Stomach (tissue), 9 donors: ENCODE results near the gene ZBTB22. TPM values are rescaled to one million over a fixed set of nuclear protein-coding genes. Genes with fewer than 3 reads are reported as not detected.

Experiments
- DNase-seq, 2 donors: peaks; one replicate each; pipeline versions ENCODE4 v3.0.0 to v3.0.0-alpha.2; 2013 to 2019
- H3K27ac ChIP-seq, 5 donors: fragments of 200-600 bp in 4 of 5; sonication (generic) in 4 of 5; one replicate each; pipeline ENCODE4 v1.5.1; 2013 to 2019; ENCODE audit warnings: mild to moderate bottlenecking in 1 of 5, moderate library complexity in 1 of 5
- H3K27me3 ChIP-seq, 3 donors: fragments of 200-600 bp; sonication (generic); one replicate each; pipeline ENCODE4 v1.5.1; 2017 to 2019; ENCODE audit warnings: mixed run types in 1 of 3
- H3K36me3 ChIP-seq, 4 donors: fragments of 200-600 bp; sonication (generic); 1 replicate in 3 of 4; 2 replicates in 1 of 4; pipeline ENCODE4 v1.5.1; 2016 to 2019
- H3K4me1 ChIP-seq, 4 donors: fragments of 200-600 bp; sonication (generic); one replicate each; pipeline ENCODE4 v1.5.1; 2016 to 2019
- H3K4me3 ChIP-seq, 4 donors: fragments of 200-600 bp; sonication (generic) in 3 of 4; one replicate each; pipeline ENCODE4 v1.5.1; 2016 to 2019; ENCODE audit warnings: mild to moderate bottlenecking in 1 of 4
- H3K9me3 ChIP-seq, 4 donors: fragments of 200-600 bp; sonication (generic); one replicate each; pipeline ENCODE4 v1.5.1; 2016 to 2019
- EP300 ChIP-seq: sonication (generic); formaldehyde crosslinking; IDR thresholded peaks from one replicate; pipeline ENCODE4 v1.6.1; 2017; ENCODE audit warnings: antibody characterized with exemption
- POLR2A ChIP-seq, 4 donors: fragments of 450-650 bp; IDR thresholded peaks; one replicate each; pipeline ENCODE4 v1.6.1; 2016; ENCODE audit warnings: antibody characterized with exemption in 4 of 4, control low read depth in 2 of 4, mild to moderate bottlenecking in 1 of 4, moderate library complexity in 1 of 4
- POLR2AphosphoS5 ChIP-seq, 3 donors: sonication (generic); formaldehyde crosslinking; IDR thresholded peaks; one replicate each; pipeline ENCODE4 v1.6.1; 2016; ENCODE audit warnings: antibody characterized with exemption in 3 of 3
- WGBS, 5 donors: extraction: QIAGEN DNeasy Blood & Tissue Kit in 3 of 5; methylation state at CpG; one replicate each; pipeline versions ENCODE4 v1.1.5 to v1.1.7; 2013 to 2018; 5-methylcytosine and 5-hydroxymethylcytosine counted together
- intact Hi-C: fragments of 100-400 bp; cut with DNase I; formaldehyde crosslinking; loops from one replicate; pipeline ENCODE4 v1.15.1; 2023; ENCODE audit warnings: low total_unique reads
- polyA plus RNA-seq, 3 donors: library from polyadenylated mRNA; stranded (reverse); fragments of 200-250 nt; gene quantifications; one replicate each; pipeline ENCODE4 v1.2.3, GENCODE V29; 2013
- total RNA-seq, 5 donors: library from RNA; depleted of rRNA; stranded (reverse); fragments of >200 nt; gene quantifications; one replicate each; pipeline versions ENCODE4 v1.1.0 to v1.2.3, GENCODE V29; 2014 to 2016
- TF ChIP-seq, protein P1 (sequence below), 7 experiments: fragments of 450-650 bp in 4 of 7; fragments of 200-600 bp in 3 of 7; sonication (generic) in 3 of 7; IDR thresholded peaks; one replicate each; pipeline ENCODE4 v1.5.1; 2016 to 2019; ENCODE audit warnings: antibody characterized with exemption in 7 of 7, control low read depth in 2 of 7, mild to moderate bottlenecking in 1 of 7
- donor health status: healthy with polysubstance abuse.
- donor health status: Bipolar disorder and iron deficiency.
- donor health status: healthy.

ZBTB22 gene
- total and polyA plus RNA-seq, 8 donors, result 1.2 to 45.2 (median 11.1) TPM

DNA sequence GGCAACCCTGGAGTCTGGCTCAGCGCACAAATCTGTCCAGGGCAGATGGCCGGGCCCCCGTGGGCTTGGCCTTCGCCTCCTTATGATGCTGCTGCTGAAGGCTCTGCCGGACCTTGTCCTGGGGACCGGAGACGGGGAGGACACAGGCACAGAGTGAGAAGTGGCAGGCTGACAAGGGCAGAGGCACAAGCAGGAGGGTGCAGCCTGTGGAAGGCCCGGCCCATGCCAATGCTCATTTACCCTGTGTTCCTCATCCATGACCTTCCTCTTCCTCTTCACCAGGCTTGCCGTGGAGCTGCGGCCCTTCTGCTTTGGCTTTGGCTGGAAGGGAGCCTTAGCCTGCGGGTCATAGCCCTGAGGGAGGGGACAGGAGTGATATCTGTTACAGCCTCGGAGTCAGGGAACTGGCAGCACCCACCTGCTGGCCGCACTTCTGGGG, 38.3 kb downstream of the ZBTB22 start:
- no peaks in the 10 kb centered on the region for H3K27me3 ChIP-seq
- H3K9me3 ChIP-seq, result no peaks in the 10 kb centered on the region
- H3K36me3 ChIP-seq, result peaks cover 48 to 84% (median 83%) of the 10 kb centered on the region in 4 donors
- peak overlapping the region in 2 of 5 donors; percentile 91 to 97 for H3K27ac ChIP-seq
- TF ChIP-seq, protein P1, sequence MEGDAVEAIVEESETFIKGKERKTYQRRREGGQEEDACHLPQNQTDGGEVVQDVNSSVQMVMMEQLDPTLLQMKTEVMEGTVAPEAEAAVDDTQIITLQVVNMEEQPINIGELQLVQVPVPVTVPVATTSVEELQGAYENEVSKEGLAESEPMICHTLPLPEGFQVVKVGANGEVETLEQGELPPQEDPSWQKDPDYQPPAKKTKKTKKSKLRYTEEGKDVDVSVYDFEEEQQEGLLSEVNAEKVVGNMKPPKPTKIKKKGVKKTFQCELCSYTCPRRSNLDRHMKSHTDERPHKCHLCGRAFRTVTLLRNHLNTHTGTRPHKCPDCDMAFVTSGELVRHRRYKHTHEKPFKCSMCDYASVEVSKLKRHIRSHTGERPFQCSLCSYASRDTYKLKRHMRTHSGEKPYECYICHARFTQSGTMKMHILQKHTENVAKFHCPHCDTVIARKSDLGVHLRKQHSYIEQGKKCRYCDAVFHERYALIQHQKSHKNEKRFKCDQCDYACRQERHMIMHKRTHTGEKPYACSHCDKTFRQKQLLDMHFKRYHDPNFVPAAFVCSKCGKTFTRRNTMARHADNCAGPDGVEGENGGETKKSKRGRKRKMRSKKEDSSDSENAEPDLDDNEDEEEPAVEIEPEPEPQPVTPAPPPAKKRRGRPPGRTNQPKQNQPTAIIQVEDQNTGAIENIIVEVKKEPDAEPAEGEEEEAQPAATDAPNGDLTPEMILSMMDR (IDR thresholded peaks at IDR 0.05), result no peak
- no peak for TF ChIP-seq POLR2AphosphoS5 (IDR thresholded peaks at IDR 0.05)
- TF ChIP-seq EP300, result no peak
- no peak for TF ChIP-seq POLR2A (IDR thresholded peaks at IDR 0.05)
- intact Hi-C loops, result no loop called here
- peak in 1 of 2 donors; percentile 42 for DNase-seq
- peaks cover 38 to 61% (median 52%) of the 10 kb centered on the region in 4 donors for H3K4me1 ChIP-seq
- no peak overlapping the region for H3K4me3 ChIP-seq
- WGBS, 5 donors, result 56 to 80% (median 66%) methylated on average over 7 to 13 of the region's 13 CpGs

DNA sequence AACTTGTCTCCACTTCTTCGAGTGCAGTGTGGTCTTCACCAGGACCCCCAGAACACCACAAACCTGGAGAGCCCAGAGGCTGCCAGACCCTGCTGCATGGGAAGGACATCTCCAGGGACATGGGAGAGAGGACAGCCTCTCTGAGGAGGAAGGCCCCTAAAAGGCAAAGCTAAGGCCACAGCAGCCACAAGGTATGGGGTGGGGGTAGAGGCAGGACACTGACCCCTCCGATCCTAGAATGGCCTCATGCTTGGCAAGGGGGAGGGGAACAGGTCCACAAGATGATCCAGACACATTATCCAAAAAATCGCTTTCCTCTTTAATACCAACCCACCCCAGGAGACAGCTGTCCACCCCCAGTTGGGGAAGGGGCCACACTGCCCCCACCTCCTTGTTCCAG, 38.7 kb downstream of the ZBTB22 start:
- Histone ChIP-seq H3K36me3 (peaks cover 49 to 84% (median 83%) of the 10 kb centered on the region in 4 donors), H3K9me3 (no peaks in the 10 kb centered on the region), H3K27me3 (no peaks in the 10 kb centered on the region), H3K27ac (peak overlapping the region in 3 of 5 donors; percentile 91 to 97 (median 96)), H3K4me3 (peak overlapping the region in 2 of 4 donors; percentile 70 to 77), H3K4me1 (peaks cover 43 to 66% (median 57%) of the 10 kb centered on the region in 4 donors)
- WGBS, 5 donors, result 74 to 88% (median 83%) methylated on average over 3 of the region's 3 CpGs
- TF ChIP-seq EP300 (no peak), POLR2AphosphoS5 (IDR thresholded peaks at IDR 0.05) (no peak), POLR2A (IDR thresholded peaks at IDR 0.05) (no peak)
- TF ChIP-seq, protein P1 (IDR thresholded peaks at IDR 0.05), result no peak
- intact Hi-C loops, result no loop called here
- DNase-seq, result peak in 1 of 2 donors; percentile 7

DNA sequence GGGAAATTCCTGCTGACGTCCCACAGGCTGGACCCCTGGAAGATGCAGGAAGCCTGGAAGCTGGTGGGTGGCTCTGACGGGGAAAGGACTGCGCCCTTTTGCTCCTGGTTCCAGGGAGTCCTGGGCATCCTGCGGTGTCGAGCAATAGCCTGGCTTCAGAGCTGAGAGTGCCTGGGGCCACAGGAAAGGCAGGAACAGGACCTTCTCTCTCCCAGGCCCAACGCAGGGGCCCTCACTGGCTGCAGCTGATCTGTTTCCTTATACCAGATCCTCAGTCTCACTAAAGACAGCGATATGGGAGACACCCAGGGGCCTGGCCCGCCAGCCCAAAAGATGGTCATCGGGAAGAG, 39.2 kb downstream of the ZBTB22 start:
- DNase-seq, result no peak
- WGBS, 5 donors, result 75 to 82% (median 79%) methylated on average over 6 to 9 of the region's 9 CpGs

DNA sequence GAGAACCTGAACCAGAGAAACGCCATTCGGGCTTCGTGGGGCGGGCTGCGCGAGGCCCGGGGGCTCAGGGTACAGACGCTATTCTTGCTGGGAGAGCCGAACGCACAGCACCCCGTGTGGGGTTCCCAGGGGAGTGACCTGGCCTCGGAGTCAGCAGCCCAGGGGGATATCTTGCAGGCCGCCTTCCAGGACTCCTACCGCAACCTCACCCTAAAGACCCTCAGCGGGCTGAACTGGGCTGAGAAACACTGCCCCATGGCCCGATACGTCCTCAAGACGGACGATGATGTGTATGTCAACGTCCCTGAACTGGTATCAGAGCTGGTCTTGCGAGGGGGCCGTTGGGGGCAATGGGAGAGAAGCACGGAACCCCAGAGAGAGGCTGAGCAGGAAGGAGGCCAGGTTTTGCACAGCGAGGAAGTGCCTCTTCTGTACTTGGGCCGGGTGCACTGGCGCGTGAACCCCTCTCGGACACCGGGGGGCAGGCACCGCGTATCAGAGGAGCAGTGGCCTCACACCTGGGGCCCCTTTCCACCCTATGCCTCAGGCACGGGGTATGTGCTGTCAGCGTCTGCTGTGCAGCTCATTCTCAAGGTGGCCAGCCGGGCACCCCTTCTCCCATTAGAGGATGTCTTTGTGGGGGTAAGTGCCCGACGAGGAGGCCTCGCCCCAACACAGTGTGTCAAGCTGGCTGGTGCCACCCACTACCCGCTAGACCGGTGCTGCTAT, 39.7 kb downstream of the ZBTB22 start:
- peaks cover 45 to 82% (median 79%) of the 10 kb centered on the region in 4 donors for H3K36me3 ChIP-seq
- TF ChIP-seq, protein P1 (IDR thresholded peaks at IDR 0.05), result no peak
- TF ChIP-seq EP300 (no peak), POLR2A (IDR thresholded peaks at IDR 0.05) (no peak), POLR2AphosphoS5 (IDR thresholded peaks at IDR 0.05) (no peak)
- H3K27me3 ChIP-seq, result no peaks in the 10 kb centered on the region
- H3K27ac ChIP-seq, result peak overlapping the region; percentile 91 to 97 (median 95)
- H3K4me1 ChIP-seq, result peaks cover 52 to 76% (median 67%) of the 10 kb centered on the region in 4 donors
- intact Hi-C loops, result no loop called here
- H3K9me3 ChIP-seq, result no peaks in the 10 kb centered on the region
- DNase-seq, result peak in 1 of 2 donors; percentile 42
- peak overlapping the region; percentile 70 to 79 (median 74) for H3K4me3 ChIP-seq
- 33 to 49% (median 44%) methylated on average over 15 to 39 of the region's 39 CpGs for WGBS, 5 donors

More for the DNA sequence above, 39.2 kb downstream of the ZBTB22 start:
- Histone ChIP-seq H3K4me3 (peak overlapping the region in 3 of 4 donors; percentile 70 to 77 (median 72)), H3K4me1 (peaks cover 47 to 71% (median 62%) of the 10 kb centered on the region in 4 donors), H3K9me3 (no peaks in the 10 kb centered on the region), H3K27ac (peak overlapping the region; percentile 91 to 97 (median 95)), H3K36me3 (peaks cover 49 to 84% (median 83%) of the 10 kb centered on the region in 4 donors), H3K27me3 (no peaks in the 10 kb centered on the region)
- intact Hi-C loops, result no loop called here
- TF ChIP-seq EP300, result no peak
- TF ChIP-seq, protein P1 (IDR thresholded peaks at IDR 0.05), result no peak
- TF ChIP-seq POLR2AphosphoS5 (IDR thresholded peaks at IDR 0.05), result no peak
- TF ChIP-seq POLR2A (IDR thresholded peaks at IDR 0.05), result no peak
